NCI-H2196 treated with DMSO at 0.1 percent for 48 hours (cell line): ENCODE results near the gene LRG1.
"Not testable (repeated sequence)": the region's sequence is repeated elsewhere in the genome, so short reads cannot be mapped to it uniquely, and the experiment has no call there.

Experiments used
- DNase-seq: peaks from one replicate; lab custom pipeline; 2025; ENCODE audit not compliant: unreplicated experiment; lab: John Stamatoyannopoulos, UW

LRG1 gene

DNA sequence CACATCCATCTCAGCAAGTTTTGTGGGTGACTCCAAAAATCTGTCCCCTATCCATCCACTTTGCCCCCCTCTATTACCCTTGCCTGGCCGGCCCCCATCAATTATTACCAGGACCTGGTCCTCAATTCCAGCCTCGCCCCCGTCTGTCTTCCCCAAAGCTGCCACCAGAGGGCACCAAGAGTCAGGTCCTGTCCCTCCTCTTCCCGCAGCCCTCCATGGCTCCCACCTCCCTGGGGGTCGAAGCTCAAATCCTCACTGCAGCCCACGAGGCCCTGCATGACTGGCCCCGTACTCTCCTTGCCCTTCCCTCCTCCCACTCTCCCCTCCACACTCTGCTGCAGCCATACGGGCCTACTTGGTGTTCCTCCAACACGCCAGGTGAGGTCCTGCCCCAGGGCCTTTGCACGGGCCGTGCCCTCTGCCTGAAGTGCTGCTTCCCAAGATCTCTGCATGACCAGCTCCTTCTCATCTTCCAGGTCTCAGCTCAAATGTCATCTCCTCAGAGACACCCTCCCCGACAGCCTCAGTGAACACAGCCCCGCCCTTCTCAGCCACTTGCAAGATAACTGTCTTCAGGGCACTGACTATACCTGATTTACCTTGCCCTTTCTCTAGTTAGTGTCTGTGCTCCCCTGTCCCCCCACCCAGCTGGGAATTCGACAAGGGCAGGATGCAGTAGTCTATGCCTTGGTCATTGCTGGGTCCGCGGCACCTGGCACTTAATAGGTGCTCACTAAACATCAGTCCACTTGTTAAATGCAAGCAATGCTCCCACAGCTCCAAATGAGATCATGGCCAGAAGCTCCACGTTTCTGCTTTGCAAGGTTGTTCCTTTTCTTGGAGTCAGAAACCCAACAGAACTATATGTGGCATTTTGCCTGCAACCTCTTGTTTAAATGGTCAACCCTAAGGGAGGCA lies 36.4 kb upstream of the LRG1 start:
- DNase-seq: no peak

DNA sequence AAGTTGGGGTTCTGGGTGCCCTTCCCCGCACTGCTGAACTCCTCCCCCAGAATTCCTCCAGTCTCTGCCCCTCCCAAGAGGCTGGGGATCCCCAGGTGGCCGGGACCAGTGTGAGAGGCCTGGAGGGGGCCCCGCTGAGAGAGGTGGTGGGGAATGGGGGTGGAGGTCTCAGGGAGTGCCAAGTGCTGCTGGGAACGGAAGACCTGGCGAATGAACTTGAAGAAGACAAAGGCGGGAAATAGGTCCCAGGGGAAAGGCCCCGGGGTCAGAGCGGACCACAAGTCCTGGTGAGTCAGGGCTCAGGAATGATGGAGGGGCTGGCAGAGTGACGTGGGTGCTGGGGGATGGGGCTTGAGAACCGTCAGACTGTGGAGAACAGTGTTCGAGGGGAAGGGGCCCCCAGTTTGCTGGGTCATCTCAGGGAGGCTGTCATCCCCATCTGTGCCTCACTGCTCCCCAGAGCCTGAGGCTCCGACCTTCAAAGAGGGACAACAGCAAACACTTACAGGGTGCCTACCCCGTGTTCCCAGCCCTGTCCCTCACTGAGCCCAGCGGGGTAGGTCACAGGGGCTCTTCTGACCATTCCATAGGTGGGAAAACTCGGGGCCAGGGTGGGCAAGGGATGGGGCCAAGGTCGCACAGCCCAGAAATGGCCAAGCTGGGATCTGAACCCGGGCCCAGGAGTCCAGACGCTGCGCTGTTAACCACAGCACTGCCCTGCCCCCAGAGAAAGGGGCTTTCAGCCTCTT lies 35.6 kb upstream of the LRG1 start:
- DNase-seq: no peak

DNA sequence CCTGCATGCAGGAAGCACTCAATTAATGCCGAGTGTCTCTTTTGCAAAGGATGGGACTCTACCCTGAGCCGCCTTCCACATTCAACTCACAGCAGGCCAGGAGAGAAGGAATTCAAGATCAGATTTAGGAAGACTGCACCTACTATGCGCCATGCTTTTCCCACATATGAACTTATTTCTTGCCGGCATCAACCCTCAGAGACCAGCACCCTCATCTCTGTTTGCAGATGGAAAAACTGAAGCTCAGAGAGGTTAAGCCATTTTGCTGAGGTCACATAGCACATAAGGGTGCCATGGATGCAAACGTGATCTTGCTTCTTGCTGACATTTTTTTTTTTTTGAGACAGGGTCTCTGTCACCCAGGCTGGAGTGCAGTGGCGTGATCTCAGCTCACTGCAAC lies 33.8 kb upstream of the LRG1 start:
- DNase-seq: no peak

DNA sequence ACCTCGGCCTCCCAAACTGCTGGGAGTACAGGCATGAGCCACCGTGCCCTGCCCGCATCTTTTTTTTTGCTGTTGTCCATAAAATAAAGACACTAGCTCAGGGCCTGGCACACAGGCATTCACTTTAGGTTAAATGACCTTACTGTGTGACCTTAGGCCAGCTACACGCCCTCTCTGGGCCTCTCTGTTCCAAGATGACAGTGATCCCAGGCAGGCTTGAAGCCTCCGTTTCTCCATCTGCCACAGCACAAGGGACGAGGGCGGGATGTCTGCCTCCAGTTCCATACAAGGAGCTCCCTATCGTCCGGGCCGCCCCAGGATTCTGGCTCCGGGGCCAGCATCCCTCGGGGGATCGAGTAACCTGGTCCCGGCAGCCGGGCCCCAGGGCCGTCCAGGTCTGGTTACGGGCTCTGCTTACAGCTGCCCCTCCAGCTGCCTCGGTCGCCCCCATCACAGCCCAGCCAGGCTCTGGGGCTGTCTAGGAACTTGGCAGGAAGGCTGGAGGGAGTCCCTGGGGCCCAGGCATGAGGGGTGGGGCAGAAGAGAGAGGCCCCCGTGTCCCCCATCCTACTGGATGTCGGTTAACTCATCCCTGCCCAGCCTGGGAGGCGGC lies 31.6 kb upstream of the LRG1 start:
- DNase-seq: no peak

DNA sequence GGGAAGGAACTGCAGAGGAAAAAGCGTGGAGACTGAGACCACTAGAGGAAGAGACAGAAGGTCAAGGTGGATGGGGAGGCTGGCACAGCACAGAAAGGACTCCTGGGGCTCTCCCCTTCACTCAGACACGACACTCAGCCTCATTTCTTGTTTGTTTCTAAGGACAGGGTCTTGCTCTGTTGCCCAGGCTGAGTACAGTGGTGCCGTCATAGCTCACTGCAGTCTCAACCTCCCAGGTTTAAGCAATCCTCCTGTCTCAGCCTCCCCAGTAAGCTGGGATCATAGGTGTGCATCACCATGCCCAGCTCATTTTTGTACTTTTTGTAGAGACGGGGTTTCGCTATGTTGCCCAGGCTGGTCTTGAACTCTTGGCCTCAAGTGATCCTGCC lies 31.1 kb upstream of the LRG1 start:
- no peak for DNase-seq

DNA sequence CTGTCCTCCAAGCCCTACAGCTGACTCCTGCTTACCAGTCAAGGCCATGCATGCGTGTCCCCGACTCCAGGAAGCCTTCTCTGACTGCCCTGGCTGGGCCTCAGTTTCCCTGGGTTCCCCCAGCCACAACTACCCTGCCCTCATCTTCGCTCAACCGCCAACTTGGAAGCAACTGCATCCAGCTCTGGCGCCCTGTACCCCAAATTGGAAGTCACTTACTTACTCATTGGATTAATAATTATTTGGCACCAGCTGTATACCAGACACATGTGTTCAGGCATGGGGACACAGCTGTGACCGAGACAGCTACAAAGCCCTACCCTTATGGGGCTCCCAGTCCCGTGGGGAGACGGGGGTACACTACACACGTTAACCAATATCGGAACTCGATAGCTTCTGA lies 30.6 kb upstream of the LRG1 start:
- no peak for DNase-seq

DNA sequence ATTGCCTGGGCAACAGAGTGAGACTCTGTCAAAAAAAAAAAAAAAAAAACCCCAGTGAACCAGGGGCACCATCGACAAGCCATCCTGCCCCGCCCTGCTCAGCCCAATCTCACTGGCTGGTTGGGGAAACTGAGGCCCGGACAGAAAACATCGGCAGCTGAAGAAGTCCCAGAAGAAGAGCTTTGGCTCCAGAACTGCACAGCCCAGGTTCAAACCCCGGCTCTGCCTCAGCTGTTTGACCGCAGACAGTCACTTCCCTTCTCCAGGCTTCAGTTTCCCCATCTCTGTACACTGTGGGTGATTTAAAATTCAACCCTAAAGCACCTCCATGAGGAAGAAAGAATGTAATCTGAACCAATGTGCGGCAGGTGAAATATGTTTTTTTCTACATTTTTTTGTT lies 29.1 kb upstream of the LRG1 start:
- DNase-seq: no peak

DNA sequence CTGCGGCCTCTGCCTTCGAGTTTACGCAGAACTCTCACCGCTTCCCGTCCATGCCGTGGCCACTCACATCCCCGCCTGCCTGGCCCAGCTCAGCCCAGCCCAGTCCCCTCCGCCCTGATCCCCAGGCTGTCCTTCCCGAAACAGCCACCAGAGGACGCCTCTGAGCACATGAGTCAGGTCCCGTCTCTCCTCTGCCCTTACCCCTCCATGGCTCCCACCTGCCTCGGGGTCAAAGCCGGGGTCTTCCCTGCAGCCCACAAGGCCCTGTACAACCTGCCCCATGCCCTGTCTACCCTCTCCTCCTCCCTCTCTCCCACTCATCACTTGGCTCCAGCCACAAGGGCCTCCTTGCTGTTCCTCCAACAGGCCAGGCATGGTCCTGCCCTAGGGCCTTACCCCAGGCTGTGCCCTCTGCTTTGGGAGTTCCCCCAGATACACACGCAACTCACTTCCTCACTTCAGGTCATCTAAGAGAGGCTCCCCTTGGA lies 27.8 kb upstream of the LRG1 start:
- no peak for DNase-seq

DNA sequence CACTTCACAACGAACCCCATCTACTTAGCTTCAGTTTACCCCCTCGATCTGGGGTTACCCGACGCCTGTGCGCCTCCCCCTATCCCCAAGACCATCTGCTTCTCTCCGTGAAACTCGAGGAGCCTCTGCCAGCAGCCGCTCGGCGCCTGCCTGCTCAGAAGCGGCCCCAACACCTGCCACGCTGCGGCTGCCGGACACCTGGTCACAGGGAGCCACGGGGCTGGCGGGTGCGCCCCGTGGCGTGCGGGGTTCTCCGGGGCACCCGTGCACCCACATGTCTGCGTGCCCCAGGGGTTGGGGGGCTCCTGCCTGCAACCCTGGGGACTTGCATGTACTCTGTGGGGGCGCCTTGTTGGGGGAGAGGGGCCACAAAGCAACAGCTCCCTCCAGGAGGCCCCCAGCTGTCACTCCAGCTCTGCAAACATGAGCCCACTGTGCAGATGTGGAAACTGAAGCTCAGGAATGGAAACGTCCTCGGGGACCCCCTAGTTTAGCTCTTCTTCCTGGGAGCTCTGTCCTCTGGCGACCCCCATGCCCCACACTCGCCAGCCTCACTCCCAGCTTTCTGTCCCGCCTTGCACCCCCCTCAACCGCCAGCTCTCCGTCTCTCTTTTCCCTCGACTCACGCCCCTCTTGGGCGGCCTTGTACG lies 26.7 kb upstream of the LRG1 start:
- DNase-seq: no peak

DNA sequence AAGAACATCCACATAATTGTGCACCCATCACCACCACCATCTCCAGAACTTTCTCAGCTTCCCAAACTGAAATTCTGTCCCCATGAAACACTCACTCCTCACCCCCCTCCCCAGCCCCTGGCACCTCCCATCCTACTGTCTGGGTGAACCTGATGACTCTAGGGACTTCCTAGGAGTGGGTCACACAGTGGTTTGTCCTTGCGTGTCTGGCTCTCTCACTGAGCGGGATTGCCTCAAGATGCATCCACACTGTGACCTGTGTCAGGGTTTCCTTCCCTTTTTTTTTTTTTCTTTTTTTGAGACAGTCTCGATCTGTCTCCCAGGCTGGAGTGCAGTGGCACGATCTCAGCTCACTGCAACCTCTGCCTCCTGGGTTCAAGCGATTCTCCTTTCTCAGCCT lies 23.7 kb upstream of the LRG1 start:
- not testable (repeated sequence) for DNase-seq

DNA sequence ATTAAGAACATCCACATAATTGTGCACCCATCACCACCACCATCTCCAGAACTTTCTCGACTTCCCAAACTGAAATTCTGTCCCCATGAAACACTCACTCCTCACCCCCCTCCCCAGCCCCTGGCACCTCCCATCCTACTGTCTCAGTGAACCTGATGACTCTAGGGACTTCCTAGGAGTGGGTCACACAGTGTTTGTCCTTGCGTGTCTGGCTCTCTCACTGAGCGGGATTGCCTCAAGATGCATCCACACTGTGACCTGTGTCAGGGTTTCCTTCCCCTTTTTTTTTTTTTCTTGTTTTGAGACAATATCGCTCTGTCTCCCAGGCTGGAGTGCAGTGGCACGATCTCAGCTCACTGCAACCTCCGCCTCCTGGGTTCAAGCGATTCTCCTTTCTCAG lies 22.2 kb upstream of the LRG1 start:
- DNase-seq: not testable (repeated sequence)

DNA sequence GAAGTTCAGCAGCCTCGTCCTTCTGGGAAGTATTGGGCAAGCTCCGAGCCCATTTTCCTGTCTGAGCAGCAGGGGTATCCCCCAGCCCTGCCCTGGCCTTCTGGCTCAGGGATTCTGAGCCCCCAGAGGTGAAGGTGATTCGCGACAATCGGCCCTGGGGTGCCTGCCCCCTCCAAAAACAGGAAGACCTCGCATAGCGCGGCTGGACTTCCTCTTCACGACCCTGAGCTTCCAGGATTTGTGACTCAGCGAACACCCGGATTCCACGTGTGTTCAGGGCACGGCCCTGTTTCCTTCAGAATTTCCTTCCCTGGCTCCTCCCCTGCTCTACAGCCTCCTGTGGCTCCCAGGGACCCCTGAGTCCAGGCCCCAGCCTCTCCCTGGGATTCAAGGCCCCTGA lies 19.7 kb upstream of the LRG1 start, which contains the start of gene SEMA6B:
Gene SEMA6B (minus strand): TSS at position 116 of the 400 bp plus-strand sequence. CDS start 1,227 bp downstream, outside the sequence.
- no peak for DNase-seq

DNA sequence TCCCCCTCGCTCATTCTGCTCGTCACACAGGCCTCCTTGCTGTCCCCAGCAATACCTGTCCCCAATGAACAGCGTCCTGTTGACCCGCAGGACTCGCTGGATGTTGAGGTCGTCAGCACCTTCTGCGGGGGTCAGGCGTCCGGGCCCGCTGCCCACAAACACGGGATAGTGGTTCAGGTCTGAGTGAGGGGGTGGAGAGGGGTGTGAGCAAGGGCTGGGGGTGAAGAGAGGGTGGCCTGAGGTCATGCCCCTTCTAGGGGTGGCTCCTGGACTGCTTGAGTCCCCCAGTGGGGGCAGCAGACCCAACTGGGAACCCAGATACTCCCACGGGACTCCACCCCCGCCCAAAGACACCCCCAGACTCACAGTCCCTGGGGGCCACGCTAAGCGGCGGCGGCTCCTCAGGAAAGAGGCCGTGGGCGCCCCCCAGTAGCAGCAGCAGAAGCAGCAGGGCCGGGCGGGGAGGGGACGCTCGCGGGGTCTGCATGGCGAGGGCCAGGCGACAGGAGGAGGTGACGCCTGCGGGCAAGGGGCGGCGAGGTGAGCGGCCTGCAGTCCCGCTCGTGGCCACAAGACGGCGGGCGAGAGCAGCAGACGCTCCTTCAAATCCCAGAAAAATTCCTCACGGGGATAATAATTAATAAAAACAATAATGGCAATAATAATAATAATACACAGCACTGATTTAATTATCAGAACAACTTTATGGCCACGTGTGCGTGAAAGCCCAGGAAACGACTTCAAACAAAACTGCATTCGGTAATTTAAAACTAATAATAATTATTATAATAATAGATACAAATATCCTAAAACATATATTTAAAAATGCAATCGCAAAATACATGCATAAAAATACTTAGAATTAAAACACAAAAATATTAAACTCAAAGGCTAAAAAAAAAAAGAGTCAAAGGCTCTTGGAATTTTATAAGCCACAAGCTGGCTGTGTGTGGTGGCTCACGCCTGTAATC lies 18.4 kb upstream of the LRG1 start:
- no peak for DNase-seq

DNA sequence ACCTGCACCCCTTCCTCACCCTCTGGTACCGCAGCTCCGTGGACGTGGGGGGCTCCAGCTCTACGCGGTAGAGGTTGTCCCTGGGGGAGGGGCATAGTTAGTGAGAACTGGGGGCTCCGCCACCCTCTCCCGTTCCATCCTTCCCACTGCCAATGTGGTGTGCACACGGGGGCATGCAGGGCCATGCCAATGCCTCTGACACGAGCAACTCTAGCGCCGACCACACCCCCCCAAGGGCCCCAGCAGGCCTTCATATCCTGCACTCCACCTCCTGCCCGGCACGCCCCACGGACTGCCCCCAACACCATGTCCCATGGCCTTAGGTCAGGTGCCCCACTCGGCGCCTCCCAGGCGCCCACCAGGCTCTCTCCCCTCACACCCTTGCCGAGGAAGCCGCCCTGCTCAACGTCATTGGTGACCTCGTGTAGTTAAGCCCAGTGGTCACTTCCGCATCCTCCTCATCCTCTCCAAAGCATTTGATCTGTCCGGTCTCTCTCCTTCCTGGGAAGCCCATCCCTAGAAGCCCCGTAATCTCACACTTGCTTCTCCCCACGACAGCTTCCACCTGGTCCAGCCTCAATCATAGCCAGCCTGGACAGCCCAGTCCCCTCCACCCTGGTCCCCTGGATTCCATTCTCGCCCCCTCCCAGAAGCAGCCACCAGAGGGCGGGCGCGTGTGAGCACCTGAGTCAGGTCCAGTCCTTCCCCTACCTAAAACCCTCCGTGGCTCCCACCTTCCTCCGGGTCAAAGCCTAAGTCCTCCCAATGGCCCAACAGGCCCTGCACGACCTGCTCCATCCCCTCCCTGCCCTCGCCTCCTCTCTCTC lies 17.5 kb upstream of the LRG1 start:
- no peak for DNase-seq

DNA sequence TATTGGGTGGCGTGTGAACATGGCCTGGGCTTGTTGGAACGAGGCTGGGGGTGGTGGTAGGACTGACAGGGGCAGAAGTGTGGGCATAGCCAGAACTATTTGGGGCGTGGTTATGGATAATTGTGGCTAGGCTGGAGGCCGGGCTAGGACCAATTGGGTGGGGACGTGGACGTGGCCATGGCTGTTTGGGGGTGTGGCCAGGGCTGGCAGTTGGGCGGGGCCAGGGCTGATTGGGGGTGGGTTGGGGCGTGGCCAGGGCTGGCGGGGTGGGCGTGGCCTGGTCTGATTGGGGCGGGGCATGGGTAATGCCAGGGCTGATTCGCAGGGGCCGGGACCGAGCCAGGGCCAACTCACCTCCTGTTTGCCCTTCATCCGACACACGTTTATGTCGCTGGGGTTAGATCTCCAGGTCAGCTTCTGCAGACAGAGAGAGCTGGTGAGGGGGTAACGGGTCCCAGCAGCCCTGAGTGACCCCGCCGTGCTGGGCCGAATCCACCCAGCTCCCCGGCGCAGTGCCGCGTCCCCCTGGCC lies 16.8 kb upstream of the LRG1 start:
- DNase-seq: no peak

DNA sequence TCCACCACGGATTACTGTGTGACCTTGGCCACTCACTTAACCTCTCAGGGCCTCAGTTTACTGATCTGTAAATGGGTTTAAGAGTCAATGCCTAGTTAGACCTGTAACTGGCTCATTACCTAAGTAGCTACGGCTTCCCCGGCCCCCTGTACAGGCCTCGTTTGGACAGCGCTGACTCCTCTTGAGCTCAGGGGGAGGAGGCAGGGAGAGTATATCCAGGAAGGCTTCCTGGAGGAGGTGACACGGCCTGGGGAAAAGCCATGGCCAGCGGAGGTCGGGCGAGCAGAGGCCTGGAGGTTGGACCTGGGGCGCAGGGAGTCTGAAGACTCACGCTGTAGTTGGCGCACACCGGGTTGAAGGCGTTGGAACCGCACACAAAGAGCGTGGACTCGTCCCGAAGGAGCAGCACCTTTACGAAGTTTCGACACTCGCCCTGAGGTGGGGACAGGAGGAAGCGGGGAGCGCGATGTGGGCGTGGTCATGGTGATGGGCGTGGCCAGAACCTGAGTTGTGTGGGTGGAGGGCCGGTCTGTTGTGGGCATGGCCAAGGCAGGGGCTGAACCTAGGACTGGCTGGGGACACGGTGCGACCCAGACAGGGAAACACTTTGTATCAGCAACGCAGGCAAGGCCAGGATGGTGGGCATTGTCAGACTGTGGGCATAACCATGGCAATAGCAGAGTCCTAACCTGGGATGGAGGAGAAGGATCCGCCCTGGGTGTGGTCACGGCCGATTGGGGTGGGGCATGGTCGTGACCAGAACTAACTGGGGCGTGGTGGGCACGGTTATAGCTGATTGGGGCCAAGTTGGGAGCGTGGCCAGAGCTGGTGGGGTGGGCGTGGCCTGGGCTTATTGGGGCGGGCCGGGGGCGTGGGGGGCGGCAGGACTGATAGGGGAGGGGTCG lies 16.1 kb upstream of the LRG1 start:
- DNase-seq: no peak

DNA sequence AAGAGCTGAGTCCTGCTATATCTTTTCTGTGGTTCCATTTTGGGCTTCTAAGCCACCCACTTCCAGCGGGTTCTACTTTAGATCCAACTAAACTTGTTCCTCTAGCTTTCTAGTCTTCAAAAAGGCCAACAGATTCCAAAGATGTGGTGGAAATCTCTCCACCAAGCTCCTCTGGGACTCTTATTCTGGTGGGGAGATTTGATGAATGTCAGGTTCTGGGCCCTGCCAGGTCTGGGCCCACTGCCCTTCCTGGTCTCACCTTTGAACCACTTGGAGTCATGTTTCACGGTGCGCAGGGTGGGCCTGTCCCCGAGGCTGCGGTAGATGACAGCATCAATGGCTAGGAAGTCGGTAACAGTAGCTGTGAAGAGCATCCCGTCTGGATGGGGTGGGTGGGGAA lies 14.9 kb upstream of the LRG1 start:
- no peak for DNase-seq

DNA sequence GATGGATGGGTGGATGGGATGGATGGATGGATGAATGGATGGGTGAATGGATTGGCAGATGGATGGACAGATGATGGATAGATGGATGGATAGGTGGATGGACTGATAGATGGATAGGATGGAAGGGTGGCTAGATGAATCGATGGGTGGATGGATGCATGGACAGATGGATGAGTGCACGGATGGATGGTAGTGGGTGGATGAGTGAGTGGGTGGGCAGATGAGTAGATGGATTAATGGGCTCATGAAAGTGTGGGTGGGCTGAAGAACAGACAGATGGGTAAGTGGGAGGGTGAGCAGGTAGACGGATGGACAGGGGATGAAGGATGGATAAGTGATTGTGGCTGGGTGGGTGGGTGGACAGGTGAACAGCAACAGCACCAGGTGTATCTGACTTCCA lies 13.9 kb upstream of the LRG1 start:
- DNase-seq: no peak
